ENCODE measurements around the gene TUBA3D. TPM values are rescaled to one million over a fixed set of nuclear protein-coding genes. Genes with fewer than 3 reads are reported as not detected.

TUBA3D gene
- polyA plus RNA-seq, 1 of the 3 experiments (the other 2 are of a cell fraction), result not detected

Other genes with a start within 250 kb of the TUBA3D start
- gene RAB6D, start 112.0 kb upstream of the TUBA3D start, polyA plus RNA-seq (2012; rRNA removed), result not detected in 2 replicates
- 48.0 and 61.9 TPM in 2 replicates for gene MZT2A, start 16.3 kb downstream of the TUBA3D start, polyA plus RNA-seq (2012; rRNA removed)
- gene CCDC74A, start 51.8 kb downstream of the TUBA3D start, polyA plus RNA-seq (2012; rRNA removed), result 16.6 and 21.3 TPM in 2 replicates

Data from SK-N-SH (cell line).